Peyer's patch (tissue), 4 donors: ENCODE data around the gene PRR20G.

Experiments used
- CTCF ChIP-seq, 6 experiments: fragments of 450-650 bp in 4 of 6; fragments of 200-600 bp in 2 of 6; sonication (generic) in 1 of 6; IDR thresholded peaks; one replicate each; pipeline ENCODE4 v1.5.1; 2017 to 2019; ENCODE audit warnings: antibody characterized with exemption in 6 of 6, mild to moderate bottlenecking in 3 of 6, moderate library complexity in 1 of 6
- POLR2A ChIP-seq, 2 donors: fragments of 450-650 bp; IDR thresholded peaks; one replicate each; pipeline ENCODE4 v1.5.1; 2017; ENCODE audit warnings: antibody characterized with exemption in 2 of 2, mild to moderate bottlenecking in 2 of 2, moderate library complexity in 2 of 2

DNA sequence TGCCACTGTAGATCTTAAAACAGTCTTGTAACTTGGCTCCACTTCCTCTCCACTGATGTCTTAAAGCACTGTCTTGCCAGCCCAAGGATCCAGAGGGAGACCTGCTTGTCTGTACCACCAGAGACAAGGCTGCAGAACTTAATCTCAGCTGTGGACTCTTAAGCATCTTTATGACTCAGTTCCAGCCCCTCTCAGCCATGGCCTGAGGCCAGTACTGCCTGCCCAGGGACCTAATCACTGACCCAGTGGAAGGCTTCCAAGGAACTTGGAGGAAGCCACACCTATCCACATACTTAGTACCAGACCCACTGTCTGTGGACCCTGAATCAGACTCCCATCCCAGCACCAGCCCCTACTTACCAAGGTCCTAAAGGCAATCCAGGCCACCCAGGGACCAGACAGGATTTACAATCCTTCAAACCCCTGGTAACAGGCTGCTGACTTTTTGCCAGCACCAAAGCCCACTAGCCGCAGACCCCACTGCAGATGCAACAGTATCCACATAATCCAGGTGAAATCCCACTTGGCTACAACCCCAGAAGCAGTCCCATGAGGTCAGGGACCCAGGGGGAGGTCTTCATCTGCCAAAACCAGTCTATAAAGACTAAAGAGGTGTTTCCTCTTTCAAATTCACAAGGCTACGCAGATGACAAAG lies 41.9 kb upstream of the PRR20G start:
- no peak for TF ChIP-seq CTCF (IDR thresholded peaks at IDR 0.05)
- no peak for TF ChIP-seq POLR2A (IDR thresholded peaks at IDR 0.05)
